Adrenal gland (tissue), 5 donors: ENCODE data around the gene ANKRD10.

Experiments
- POLR2A ChIP-seq, 2 donors: fragments of 450-650 bp; IDR thresholded peaks; one replicate each; pipeline ENCODE4 v1.6.1; 2017; ENCODE audit warnings: antibody characterized with exemption in 2 of 2, mild to moderate bottlenecking in 2 of 2, moderate library complexity in 1 of 2
- TF ChIP-seq, protein P1 (sequence below), 6 experiments: fragments of 450-650 bp in 4 of 6; fragments of 200-600 bp in 2 of 6; sonication (generic) in 1 of 6; IDR thresholded peaks; 1 replicate in 5 of 6; 2 replicates in 1 of 6; pipeline versions ENCODE4 v1.5.1 to v1.8.0; 2016 to 2021; ENCODE audit warnings: antibody characterized with exemption in 6 of 6, mild to moderate bottlenecking in 2 of 6, moderate library complexity in 1 of 6
- donor health status: DM: no; HTN: no; CAD: no.

DNA sequence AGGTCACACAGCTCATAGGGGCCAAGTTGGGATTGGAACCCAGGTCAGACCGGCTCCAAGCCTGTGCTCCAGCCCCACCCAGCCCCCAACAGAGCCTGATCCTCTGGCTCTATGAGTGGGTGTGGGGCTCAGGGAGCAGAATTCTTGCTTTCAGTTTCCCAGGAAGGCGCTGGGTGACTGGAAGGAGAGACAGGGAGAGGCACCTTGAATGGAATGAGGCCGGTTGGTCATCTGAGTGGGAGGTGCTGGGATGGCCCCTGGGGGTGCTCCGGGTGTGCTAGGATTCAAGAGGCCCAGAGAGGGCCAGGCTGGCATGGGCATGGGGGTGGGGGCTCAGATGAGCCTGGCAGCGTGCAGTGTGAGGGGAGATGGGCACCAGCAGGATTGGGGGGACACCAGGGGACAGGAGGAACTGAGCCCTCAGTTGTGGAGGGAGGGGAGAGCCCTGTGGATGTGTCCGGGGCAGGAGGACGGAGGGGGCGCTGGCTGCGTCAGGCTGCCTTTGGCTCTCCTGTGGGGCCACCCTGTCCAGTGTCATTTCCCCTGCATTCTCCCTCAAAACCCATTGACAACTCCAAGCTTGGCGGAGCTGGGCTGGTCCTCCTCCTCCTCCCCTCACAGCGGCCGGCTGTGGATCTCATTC, 31.2 kb upstream of the ANKRD10 start:
- TF ChIP-seq, protein P1, sequence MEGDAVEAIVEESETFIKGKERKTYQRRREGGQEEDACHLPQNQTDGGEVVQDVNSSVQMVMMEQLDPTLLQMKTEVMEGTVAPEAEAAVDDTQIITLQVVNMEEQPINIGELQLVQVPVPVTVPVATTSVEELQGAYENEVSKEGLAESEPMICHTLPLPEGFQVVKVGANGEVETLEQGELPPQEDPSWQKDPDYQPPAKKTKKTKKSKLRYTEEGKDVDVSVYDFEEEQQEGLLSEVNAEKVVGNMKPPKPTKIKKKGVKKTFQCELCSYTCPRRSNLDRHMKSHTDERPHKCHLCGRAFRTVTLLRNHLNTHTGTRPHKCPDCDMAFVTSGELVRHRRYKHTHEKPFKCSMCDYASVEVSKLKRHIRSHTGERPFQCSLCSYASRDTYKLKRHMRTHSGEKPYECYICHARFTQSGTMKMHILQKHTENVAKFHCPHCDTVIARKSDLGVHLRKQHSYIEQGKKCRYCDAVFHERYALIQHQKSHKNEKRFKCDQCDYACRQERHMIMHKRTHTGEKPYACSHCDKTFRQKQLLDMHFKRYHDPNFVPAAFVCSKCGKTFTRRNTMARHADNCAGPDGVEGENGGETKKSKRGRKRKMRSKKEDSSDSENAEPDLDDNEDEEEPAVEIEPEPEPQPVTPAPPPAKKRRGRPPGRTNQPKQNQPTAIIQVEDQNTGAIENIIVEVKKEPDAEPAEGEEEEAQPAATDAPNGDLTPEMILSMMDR (IDR thresholded peaks at IDR 0.05) = no peak
- no peak for TF ChIP-seq POLR2A (IDR thresholded peaks at IDR 0.05)
